ENCODE results near the gene TTLL5. TPM values are rescaled to one million over a fixed set of nuclear protein-coding genes. Genes with fewer than 3 reads are reported as not detected.

The TTLL5 gene
- total RNA-seq, 2 experiments from 2014 or later: 26.9 to 30.5 TPM

DNA sequence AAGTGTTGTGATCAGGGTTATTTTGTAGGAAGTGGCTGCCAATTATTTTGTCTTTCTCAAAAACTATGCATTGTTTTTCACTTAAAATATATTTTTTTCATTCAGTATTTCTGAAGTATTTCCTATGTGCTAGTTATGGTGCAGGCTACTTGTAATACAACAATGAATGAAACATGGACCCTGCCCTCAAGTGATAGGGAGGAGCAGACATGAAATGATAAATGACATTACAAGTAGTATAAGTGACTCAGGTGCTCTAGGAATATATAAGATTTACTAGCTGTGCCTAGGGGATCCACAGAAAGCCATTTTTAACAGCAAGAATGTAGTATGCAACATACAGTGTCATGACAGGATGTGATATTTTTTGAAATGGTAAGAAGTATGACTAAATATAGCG lies 65.3 kb downstream of the TTLL5 start:
- Mint-ChIP-seq H3K4me1 (no peaks in the 10 kb centered on the region), H3K27me3 (no peaks in the 10 kb centered on the region), H3K27ac (no peak overlapping the region), H3K4me3 (no peak overlapping the region), H3K36me3 (peaks cover 48% of the 10 kb centered on the region), H3K9me3 (peaks cover 3% of the 10 kb centered on the region)
- DNase-seq: no peak

DNA sequence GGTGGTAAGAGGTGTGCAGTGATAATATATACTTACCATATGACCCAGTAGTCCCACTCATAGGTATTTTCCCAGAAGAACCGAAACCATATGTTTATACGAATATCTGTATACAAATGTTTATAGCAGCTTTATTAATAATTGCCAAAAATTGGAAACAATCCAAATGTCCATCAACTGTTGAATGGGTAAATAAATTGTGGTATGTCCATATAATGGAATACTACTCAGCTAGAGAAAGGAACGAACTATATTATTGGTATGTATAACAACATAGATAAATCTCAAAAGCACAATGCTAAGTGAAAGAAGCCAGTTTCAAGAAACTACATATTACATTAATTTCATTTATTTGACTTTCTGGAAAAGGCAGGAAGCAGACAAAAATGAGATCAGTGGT lies 66.1 kb downstream of the TTLL5 start:
- no peak for DNase-seq
- no peak overlapping the region for H3K27ac Mint-ChIP-seq
- H3K27me3 Mint-ChIP-seq: no peaks in the 10 kb centered on the region
- no peak overlapping the region for H3K4me3 Mint-ChIP-seq
- peaks cover 3% of the 10 kb centered on the region for H3K4me1 Mint-ChIP-seq
- H3K36me3 Mint-ChIP-seq: peaks cover 49% of the 10 kb centered on the region
- peaks cover 3% of the 10 kb centered on the region for H3K9me3 Mint-ChIP-seq

- no peaks in the 10 kb centered on the region for H3K27me3 Mint-ChIP-seq
- DNase-seq: no peak
These were observed 71.8 kb downstream of the TTLL5 start for GRCh38 chr14:75732888-75733287.

DNA sequence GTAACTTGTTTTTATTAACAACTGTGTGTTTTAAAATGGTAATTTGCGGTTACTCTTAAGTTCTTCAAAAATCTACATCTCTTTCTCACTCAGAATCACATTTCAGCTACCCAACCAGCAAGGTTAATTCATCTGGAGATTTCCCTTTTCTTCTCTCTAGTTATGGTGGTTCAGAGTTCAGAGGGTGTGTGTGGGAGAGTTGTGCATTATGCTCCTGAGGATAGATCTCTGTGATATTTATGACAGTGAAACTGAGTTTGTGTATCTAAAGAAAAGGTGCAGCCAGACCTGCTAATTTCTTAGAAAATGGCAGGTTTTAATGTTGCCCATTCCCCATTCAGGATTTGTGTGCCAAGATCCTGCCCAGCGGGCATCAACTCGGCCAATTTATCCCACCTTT lies 73.8 kb downstream of the TTLL5 start:
- H3K36me3 Mint-ChIP-seq: peaks cover 18% of the 10 kb centered on the region
- no peaks in the 10 kb centered on the region for H3K27me3 Mint-ChIP-seq
- DNase-seq: no peak
- no peak overlapping the region for H3K27ac Mint-ChIP-seq
- H3K4me3 Mint-ChIP-seq: no peak overlapping the region
- H3K4me1 Mint-ChIP-seq: peaks cover 3% of the 10 kb centered on the region
- H3K9me3 Mint-ChIP-seq: no peaks in the 10 kb centered on the region

More at GRCh38 chr14:75732888-75733287, 71.8 kb downstream of the TTLL5 start:
- peaks cover 20% of the 10 kb centered on the region for H3K36me3 Mint-ChIP-seq
- H3K27ac Mint-ChIP-seq: no peak overlapping the region
- H3K4me3 Mint-ChIP-seq: no peak overlapping the region
- H3K4me1 Mint-ChIP-seq: peaks cover 3% of the 10 kb centered on the region
- H3K9me3 Mint-ChIP-seq: no peaks in the 10 kb centered on the region

DNA sequence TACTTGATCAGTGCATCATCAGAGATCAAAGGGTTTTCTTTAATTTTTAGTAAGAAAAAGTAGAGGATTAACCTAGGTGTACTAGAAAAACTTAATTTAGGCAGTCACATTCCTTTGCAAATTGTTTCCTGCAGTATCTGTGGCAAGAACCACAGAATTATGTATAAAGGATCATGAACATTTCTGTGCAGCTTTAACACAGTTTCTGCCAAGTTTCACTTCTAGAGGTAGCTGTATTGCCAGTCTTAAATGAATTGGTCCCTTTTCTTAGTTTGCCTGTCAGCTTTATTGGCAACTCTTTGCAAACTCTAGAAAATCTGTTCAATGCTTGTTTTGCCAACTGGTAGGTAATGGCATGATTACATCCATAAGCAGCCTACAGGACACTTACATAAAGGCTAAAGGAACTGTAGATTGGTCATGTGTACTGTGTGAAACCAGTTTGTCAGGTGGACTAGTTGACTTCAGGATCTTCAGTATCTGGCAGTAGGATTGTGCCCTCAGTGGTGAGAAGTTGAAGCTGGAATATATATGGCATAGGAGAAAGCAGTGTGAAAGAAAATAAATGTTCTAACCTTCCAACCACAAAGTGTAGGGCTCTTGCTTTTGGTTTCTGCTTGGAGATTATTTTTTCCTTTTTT lies 75.9 kb downstream of the TTLL5 start:
- H3K9me3 Mint-ChIP-seq: no peaks in the 10 kb centered on the region
- no peak overlapping the region for H3K27ac Mint-ChIP-seq
- peaks cover 20% of the 10 kb centered on the region for H3K36me3 Mint-ChIP-seq
- no peak for DNase-seq
- H3K4me3 Mint-ChIP-seq: no peak overlapping the region
- H3K27me3 Mint-ChIP-seq: no peaks in the 10 kb centered on the region
- H3K4me1 Mint-ChIP-seq: no peaks in the 10 kb centered on the region

DNA sequence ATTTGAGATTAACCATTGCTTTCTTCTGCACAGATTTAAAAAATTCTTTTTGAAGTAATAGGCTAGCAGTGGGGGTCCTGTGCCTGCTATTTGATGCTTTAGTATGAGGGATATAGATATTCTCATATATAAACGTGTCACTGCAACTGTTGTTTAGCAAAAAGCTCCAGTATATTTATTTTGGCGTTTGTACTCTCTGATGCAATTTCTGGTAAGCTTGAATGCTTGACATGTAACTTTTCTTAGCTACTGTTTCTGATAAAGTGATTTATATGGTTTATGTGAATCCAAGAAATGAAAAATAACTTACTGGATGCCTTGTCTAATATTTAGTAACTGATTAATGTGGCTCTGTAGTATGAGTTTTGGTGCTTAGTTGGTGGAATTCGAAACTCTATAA lies 77.1 kb downstream of the TTLL5 start:
- Mint-ChIP-seq H3K36me3 (peaks cover 21% of the 10 kb centered on the region), H3K27ac (no peak overlapping the region), H3K27me3 (no peaks in the 10 kb centered on the region), H3K9me3 (no peaks in the 10 kb centered on the region), H3K4me3 (no peak overlapping the region), H3K4me1 (no peaks in the 10 kb centered on the region)
- no peak for DNase-seq

- H3K4me1 Mint-ChIP-seq: no peaks in the 10 kb centered on the region
- H3K27me3 Mint-ChIP-seq: no peaks in the 10 kb centered on the region
- H3K9me3 Mint-ChIP-seq: peaks cover 10% of the 10 kb centered on the region
- H3K4me3 Mint-ChIP-seq: no peak overlapping the region
- H3K36me3 Mint-ChIP-seq: peaks cover 47% of the 10 kb centered on the region
- H3K27ac Mint-ChIP-seq: no peak overlapping the region
- DNase-seq: no peak
These were observed 81.8 kb downstream of the TTLL5 start for GRCh38 chr14:75742867-75743266.

DNA sequence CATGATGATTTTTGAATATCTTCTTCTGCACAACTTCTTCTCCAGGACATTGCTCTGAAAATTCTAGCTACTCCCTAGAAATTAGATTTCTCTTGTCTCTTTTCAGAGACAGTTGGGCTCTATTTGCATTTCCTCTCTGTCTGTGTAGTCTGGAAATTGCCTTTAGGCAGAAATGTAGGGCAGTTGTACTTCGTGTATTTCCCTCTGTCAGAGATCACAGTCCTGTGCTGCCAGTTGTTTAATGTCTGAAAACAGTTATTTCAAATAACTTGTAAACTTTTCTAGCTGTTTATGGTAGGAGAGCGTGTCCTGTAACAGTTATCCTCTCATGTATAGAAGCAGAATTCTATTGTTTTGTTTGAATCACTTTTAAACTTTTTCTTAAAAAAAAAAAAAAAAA lies 86.9 kb downstream of the TTLL5 start:
- Mint-ChIP-seq H3K4me1 (no peaks in the 10 kb centered on the region), H3K27ac (no peak overlapping the region), H3K27me3 (no peaks in the 10 kb centered on the region), H3K36me3 (peaks cover 60% of the 10 kb centered on the region), H3K9me3 (peaks cover 10% of the 10 kb centered on the region), H3K4me3 (no peak overlapping the region)
- no peak for DNase-seq

- Mint-ChIP-seq H3K4me3 (no peak overlapping the region), H3K4me1 (no peaks in the 10 kb centered on the region)
These were observed 87.3 kb downstream of the TTLL5 start for GRCh38 chr14:75748336-75748735.

DNA sequence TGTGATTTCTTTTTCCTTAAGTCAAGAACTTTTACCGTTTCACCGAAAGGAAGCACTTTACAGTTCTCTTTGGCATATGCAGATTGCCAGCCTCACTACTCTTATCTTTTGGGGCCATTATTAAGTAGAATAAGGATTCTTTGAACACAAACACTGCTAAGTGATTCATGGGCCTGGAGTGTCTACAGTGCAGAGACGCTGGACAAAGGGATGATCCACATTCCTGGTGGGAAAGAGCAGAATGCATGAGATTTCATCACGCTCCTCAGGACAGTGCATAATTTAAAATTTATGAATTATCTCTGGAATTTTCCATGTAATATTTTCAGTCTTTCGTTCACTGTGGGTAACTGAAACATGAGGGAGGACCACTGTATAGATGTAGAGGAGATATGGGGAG lies 90.2 kb downstream of the TTLL5 start:
- no peak overlapping the region for H3K4me3 Mint-ChIP-seq
- peaks cover 43% of the 10 kb centered on the region for H3K36me3 Mint-ChIP-seq
- no peaks in the 10 kb centered on the region for H3K4me1 Mint-ChIP-seq
- no peak overlapping the region for H3K27ac Mint-ChIP-seq
- DNase-seq: no peak
- no peaks in the 10 kb centered on the region for H3K27me3 Mint-ChIP-seq
- peaks cover 10% of the 10 kb centered on the region for H3K9me3 Mint-ChIP-seq

More at GRCh38 chr14:75748336-75748735, 87.3 kb downstream of the TTLL5 start:
- peaks cover 59% of the 10 kb centered on the region for H3K36me3 Mint-ChIP-seq
- H3K27ac Mint-ChIP-seq: no peak overlapping the region
- DNase-seq: no peak
- H3K27me3 Mint-ChIP-seq: no peaks in the 10 kb centered on the region
- H3K9me3 Mint-ChIP-seq: peaks cover 10% of the 10 kb centered on the region

GRCh38 chr14:75752086-75752485 lies 91.0 kb downstream of the TTLL5 start:
- no peaks in the 10 kb centered on the region for H3K4me1 Mint-ChIP-seq
- H3K36me3 Mint-ChIP-seq: peaks cover 38% of the 10 kb centered on the region
- no peaks in the 10 kb centered on the region for H3K27me3 Mint-ChIP-seq
- no peak overlapping the region for H3K27ac Mint-ChIP-seq
- H3K4me3 Mint-ChIP-seq: no peak overlapping the region
- H3K9me3 Mint-ChIP-seq: peaks cover 5% of the 10 kb centered on the region
- no peak for DNase-seq

DNA sequence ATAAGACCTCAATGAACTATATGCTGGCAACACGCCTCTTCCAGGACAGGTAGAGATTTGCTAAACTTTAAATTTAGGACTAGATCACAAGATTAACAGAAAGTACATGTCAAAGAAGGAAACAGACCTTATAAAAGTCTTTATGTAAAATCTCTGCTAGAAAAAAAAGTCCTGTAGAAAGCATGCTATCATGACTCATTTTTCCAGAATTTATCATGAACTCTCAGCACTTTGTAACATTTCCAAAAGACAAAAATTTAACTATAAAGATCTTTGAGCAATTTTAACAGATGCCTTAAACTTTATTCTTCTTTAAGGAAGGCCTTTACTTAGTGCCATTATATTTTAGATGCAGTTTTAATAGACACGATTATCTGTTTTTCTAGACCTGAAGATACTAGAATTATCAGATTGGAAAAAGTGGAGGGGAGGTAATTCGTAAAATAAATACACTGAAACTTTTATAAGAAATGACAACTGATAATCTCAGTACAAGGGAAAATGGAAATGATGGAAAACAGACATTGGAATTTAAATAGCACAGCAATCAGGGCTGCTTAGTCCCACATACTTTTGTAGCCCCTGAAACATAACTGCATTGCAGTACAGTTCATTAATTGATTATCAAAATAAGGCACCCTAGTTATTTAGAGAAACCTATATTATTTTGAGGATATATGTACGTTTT lies 92.0 kb downstream of the TTLL5 start:
- Mint-ChIP-seq H3K36me3 (peaks cover 29% of the 10 kb centered on the region), H3K9me3 (no peaks in the 10 kb centered on the region), H3K27me3 (no peaks in the 10 kb centered on the region), H3K4me3 (no peak overlapping the region), H3K27ac (no peak overlapping the region), H3K4me1 (no peaks in the 10 kb centered on the region)
- DNase-seq: no peak

DNA sequence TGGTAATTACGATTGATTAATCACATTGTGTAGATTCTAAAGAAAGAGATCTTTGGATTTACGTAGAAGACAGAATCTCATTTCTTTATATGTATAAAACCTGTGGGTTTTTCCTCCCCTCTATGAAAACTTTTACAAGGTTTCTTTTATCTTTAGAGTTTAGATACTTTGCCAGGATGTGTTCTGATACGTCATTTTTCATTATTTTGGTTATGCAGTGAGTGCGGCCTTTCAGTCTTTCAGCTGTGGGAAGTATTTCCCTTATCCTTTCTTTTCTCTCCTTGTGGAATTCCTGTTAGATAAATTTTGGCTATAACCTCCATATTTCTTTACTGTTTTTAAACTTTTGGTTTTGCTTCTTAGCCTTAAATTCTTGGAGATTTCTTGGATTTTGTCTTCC lies 92.7 kb downstream of the TTLL5 start:
- no peaks in the 10 kb centered on the region for H3K4me1 Mint-ChIP-seq
- H3K9me3 Mint-ChIP-seq: no peaks in the 10 kb centered on the region
- DNase-seq: no peak
- H3K36me3 Mint-ChIP-seq: peaks cover 24% of the 10 kb centered on the region
- H3K27me3 Mint-ChIP-seq: no peaks in the 10 kb centered on the region
- no peak overlapping the region for H3K27ac Mint-ChIP-seq
- no peak overlapping the region for H3K4me3 Mint-ChIP-seq

DNA sequence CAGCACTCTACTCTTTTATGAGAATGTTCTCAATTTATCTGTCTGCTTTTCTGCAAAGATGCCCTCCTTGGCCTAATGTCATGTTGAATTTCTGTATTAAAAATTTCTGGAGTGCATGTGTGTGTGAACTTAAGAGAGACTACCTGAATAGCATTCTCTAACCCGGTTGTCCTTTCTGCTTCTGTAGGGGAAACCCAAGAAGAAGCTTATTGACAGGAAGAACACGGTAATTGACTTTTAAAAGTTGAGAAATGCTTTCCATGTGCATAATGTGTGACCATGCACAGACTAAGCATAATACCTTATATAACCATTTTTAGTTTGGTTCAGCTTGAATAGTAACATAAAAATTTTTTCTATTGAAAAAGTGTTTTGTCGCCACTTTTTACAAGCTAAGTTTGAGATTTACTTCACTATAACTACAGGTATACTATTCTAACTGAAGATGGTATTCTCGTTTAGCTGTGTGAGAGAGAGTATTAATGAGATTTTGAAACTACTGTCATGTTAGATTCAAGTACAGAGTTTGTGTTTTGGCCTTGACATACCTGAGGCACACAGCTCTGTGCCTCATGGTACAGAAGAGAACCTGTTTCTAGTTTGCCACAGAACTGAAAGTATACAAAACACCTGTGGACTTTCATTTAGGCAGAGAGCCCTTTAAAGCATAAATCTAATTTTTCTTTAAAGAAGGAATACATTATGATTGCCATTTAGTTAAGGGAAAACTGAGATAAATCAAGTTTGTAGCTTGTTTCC lies 96.8 kb downstream of the TTLL5 start:
- no peaks in the 10 kb centered on the region for H3K9me3 Mint-ChIP-seq
- H3K27me3 Mint-ChIP-seq: no peaks in the 10 kb centered on the region
- no peaks in the 10 kb centered on the region for H3K4me1 Mint-ChIP-seq
- H3K36me3 Mint-ChIP-seq: peaks cover 11% of the 10 kb centered on the region
- no peak for DNase-seq
- no peak overlapping the region for H3K27ac Mint-ChIP-seq
- H3K4me3 Mint-ChIP-seq: no peak overlapping the region

DNA sequence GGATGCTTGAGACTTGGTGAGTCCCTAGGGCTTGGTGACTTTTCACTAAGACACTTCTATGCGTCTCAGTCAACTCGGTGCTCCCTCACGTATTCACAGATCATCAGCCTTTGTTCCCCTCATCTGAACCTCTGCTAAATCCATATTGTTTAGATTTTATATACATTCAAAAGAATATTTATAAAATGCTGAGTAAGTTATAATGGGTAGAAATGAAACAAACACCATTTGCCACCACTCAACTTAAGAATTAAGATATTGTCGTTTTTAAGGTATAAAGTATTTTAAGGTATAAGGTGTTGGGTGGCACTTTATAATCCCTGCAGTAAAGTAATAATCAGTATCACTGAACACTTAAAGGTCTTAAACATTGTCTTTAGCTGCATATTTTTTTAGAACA lies 103.0 kb downstream of the TTLL5 start:
- H3K27ac Mint-ChIP-seq: no peak overlapping the region

More for the DNA sequence above, 103.0 kb downstream of the TTLL5 start:
- no peaks in the 10 kb centered on the region for H3K4me1 Mint-ChIP-seq
- no peak overlapping the region for H3K4me3 Mint-ChIP-seq
- H3K36me3 Mint-ChIP-seq: no peaks in the 10 kb centered on the region
- no peaks in the 10 kb centered on the region for H3K9me3 Mint-ChIP-seq
- no peak for DNase-seq
- no peaks in the 10 kb centered on the region for H3K27me3 Mint-ChIP-seq

All from activated naive CD8-positive, alpha-beta T cell treated with anti-CD3 and anti-CD28 coated beads for 36 hours (primary cell).